Fibroblast of skin of abdomen (primary cell): ENCODE measurements around the gene ADARB2.

Source experiments
- DNase-seq: peaks from one replicate; pipeline ENCODE4 v3.0.0-alpha.2; 2013

ADARB2 gene

DNA sequence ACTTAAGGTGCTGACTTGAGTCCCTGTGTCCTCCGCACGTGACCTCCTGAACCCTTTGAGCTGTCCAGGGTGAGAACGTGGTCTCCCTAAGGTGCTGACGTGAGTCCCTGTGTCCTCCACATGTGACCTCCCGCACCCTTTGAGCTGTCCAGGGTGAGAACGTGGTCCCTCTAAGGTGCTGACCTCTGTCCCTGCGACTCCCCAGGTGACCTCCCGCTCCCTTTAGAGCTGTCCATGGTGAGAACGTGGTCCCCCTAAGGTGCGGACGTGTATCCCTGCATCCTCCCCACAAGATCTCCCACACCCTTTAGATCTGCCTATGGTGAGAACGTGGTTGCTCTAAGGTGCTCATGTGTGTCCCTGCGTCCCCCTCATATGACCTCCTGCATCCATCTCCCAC is 174.3 kb downstream of the ADARB2 start:
- DNase-seq: no peak

- no peak for DNase-seq
Observed at GRCh38 chr10:1561731-1562337, 175.5 kb downstream of the ADARB2 start.

DNA sequence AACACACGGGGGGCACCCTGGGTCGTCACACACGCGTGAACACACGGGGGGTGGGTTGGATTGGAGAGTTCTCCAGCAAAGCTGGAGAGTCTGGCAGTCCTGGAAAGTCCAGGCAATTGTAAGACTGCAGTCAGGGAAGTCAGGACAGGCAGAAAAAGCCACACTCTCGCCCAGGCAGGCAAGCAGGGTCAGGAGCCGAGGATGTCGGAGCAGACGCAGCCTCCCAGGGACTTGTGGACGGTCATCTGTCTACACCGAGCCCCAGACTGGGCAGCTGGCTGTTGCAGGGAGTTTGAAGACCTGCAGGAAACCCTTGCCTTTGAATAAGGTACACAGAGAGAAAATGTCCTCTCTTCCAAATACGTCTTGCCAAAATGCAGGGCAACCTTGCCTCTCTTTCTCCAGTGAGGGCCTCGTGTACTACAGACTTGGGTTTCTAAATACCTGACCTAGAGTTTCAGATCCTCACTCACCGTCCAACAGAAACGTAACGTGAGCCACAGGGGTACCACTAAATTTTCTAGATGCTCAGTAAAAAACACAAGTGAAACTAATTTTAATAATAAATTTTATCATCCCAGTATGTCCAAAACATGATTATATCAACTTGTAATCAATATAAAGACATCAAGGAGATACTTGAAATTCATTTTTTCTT is 176.7 kb downstream of the ADARB2 start:
- no peak for DNase-seq

GRCh38 chr10:1559761-1560160 is 177.6 kb downstream of the ADARB2 start:
- DNase-seq: no peak

DNA sequence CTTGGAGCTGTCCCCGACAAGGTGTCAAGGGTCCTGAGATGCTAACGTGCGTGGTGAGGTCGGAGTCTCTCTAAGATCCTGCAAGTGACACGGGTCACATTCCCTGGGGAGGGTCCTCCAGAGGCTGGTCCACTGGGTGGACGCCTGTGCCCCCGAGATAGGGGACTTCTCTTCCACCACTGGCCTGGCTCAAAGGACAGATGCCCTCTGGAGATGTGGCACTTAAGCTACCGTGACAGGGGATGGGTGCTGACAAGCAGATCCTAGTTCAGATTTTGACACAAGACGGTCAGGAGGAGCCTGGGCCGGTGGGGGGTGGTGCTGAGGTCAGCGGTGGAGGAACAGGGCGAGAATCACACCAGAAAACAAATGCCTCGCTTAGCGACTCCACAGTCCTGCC is 178.0 kb downstream of the ADARB2 start:
- no peak for DNase-seq

DNA sequence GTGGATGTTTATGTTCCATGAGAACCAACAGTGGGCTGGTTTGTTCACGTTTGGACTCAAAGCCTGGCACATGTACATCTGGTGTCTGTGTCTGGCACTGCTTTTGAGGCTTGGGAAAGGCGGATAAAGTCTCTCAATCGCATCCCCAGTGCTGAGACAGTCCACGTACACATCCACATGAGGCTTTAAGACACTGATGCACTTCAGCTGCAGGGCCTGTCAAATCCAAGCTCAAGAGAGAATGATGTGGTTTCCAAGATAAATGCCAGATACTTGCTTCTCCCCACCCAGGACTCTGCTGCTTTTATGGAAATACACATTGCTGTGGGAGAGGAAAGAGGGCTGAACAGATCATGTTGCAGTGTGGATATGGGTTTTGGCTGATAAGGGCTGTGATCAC is 178.4 kb downstream of the ADARB2 start:
- DNase-seq: no peak

DNA sequence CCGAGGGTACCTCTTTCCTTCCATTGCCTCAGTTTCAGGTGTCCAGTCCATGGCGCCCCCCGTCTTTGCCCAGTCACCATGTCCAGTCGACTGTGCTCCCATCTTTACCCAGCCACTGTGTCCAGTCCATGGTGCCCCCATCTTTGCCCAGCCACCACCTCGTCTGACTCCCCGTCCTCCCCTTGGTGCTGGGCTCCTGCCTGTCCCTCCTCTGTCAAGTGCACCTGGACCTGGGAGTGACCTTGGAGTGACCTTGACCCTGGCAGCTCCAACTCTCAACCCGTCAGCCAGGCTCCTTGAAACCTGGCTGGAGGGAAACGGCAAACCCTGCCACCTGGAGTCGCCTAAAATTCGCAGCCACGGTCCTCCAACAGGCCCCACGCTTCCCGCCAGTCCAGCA is 180.2 kb downstream of the ADARB2 start:
- no peak for DNase-seq

DNA sequence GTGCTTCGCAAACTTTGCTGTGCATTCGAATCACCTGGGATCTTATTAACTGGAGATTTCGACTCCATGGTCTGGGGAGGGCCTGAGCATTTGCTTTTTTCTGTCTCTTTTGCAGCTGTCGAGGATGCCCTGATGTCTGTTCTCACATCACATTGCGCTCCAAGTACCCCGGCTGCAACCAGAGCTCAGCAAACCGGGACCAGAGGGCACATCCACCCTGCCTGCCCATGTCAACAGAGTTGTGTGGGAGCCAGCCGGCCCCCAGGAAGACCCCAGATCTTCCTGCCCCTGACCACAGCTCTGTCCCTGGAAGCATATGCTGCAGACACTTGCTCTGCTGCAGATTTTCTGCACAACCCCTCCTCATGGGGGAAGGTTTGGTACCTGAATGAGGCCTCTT is 180.8 kb downstream of the ADARB2 start:
- no peak for DNase-seq

DNA sequence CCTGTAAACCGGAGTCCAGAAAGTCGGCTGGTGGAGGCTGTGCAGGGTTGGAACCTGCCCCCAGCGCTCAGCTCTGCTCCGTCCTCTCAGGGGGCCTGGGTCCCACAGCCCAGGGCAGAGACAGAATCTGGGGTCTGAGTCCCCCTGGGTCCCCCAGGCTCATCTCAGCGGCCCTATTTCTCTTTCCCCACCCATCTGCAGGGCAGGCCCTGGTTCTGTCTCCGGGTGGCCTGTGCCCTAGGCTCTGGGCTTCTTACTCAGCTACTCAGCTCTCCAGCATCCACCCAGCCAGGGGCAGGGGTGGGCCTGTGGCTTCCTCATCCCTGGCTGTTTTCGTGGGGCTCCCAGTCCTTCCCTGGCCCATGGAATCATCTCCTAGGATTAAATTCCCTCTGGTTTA is 183.4 kb downstream of the ADARB2 start:
- no peak for DNase-seq

GRCh38 chr10:1552881-1553670 is 184.2 kb downstream of the ADARB2 start:
- DNase-seq: no peak

- no peak for DNase-seq
Observed at GRCh38 chr10:1552406-1552805, 184.9 kb downstream of the ADARB2 start.

DNA sequence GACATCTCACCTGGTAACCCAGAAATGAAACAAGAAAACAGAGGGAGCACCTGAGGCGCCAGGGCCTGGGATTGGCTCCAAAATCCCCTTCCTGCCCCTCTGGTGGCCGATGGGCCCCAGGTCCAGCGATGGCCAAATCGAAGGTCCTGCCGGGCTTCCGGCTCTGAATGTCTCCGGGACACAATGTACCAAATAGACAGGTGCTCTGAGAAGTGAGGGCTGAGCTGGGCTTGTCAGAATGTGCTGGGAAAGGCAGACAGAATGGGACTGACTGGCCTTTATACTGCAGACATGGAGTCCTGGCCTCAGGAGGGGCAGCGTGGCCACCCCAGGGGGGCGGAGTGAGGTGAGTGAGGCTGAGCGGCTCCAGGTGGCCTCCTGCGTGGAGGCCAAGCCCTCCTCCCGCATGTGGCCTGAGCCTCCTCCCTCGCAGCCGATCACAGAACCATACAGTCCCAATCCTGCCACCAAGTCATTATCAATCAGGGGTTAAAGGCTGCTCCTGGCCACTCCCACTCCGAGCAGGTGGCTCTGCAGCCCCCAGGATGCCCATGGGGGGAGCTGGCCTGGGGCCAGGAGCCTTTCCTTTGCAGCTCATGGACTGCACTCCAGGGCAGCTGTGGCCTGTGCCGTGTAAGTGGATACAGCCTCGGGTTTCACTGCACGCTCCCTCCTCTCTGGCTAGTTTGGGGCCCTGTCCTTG is 185.5 kb downstream of the ADARB2 start:
- DNase-seq: no peak

DNA sequence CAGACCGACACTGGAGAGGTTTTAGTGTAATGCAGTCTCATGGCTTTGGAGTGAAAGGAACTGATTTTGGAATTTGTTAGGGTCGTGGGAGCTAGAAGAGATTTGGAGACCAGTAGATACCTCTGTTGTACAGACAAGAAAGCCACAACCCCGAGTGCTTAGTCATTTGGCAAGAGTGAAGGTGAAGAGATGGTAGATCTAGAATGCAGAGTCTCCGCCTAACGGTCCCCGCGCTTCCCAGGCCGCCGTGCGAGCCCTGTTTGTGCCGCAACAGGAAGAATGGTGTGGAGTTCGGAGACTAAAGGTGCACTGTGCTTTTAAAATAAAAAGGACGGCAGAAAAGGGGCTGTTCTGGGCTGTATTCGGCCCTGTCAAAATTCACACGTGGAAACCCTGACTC is 186.7 kb downstream of the ADARB2 start:
- DNase-seq: no peak

- DNase-seq: no peak
Observed at GRCh38 chr10:1550291-1550595, 187.1 kb downstream of the ADARB2 start.

- DNase-seq: no peak
Observed at GRCh38 chr10:1549591-1550290, 187.6 kb downstream of the ADARB2 start.

DNA sequence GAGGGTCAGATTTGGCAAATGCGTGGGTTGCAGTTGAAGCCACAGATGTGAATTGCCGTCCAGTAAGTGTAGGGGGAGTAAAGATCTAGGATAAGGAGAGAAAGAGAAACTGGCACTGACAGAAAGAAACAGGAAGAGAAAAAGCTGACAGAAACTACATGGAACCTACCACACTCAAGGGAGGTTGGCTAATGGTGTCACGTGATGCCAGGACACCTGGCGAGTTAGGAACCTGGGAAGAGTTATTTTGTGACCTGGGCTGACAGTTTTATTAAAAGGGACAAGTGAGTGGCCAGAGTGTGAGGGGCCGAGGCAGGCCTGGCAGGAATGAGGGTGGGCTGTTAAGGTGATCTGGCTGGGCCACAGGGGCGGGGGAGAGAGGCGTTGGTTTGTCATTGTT is 188.7 kb downstream of the ADARB2 start:
- DNase-seq: no peak

DNA sequence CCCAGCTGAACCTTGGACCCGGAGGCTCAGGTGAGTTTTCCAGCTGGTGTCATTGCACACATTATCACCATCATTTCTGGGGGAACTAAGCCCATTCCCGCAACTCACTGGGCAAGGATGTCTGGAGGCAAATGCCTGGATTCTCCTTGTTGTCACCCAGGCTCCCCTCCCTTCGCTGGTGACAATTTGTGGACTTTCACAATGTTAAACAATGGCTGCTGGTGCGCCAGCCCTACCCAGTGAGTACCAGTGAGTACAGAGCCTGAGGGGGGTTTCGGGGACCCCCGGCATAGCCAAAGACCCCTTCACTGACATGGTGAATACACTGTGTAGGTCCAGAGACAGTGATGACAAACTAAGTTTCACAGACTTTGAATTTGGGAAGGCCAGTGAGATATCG is 189.2 kb downstream of the ADARB2 start:
- no peak for DNase-seq

DNA sequence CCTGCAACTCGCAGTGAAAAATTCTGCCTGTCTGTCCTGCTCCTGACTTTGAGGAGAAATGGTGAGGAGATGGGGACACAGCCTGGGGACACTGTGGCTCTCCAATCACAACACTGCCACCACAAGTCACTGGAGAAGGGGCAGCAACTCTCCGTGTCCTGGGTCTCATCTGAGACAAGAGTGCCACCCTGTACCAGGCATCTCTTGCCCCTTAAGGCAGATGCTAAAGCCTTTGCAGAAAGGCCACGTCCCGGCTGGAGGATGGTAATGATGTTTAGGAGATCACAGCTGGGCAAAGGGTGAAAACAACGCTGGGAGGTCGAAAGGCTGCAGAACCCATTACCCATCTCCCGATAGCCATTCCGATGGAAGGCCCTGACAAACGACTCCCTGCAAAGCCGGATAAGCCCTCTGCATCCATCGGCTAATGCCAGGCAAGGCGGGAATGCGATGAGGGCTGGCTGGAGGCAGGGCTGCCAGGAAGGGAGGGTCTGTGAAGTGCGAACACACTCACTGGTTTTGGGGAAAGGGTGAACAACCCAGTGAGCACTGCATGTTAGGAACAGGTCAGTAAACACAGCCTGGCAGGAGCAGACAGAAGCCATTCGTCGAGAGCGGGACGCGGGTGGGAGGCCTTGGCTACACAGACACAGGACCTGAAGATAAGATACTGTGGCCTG is 190.8 kb downstream of the ADARB2 start:
- DNase-seq: no peak

DNA sequence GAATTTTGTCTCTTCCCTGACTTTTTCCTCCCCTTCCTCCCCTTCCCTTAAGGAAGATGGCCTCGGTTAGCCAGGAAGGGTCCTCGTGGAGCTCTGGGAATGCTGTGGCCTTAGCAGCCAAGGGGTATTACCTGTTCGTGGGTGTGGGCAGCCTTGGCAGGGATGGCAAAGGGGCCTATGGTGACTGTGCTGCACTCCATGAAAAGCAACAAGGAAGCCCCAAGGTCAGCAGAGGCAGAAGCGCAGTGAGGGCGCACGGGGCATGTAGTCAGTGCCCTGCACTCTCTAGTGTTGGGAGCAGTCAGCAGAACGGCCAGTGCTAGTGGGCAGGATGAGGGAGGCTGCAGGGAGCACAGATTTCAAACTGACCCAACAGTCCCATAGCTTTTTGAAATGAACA is 191.8 kb downstream of the ADARB2 start:
- DNase-seq: no peak

GRCh38 chr10:1544929-1545328 is 192.4 kb downstream of the ADARB2 start:
- DNase-seq: no peak

DNA sequence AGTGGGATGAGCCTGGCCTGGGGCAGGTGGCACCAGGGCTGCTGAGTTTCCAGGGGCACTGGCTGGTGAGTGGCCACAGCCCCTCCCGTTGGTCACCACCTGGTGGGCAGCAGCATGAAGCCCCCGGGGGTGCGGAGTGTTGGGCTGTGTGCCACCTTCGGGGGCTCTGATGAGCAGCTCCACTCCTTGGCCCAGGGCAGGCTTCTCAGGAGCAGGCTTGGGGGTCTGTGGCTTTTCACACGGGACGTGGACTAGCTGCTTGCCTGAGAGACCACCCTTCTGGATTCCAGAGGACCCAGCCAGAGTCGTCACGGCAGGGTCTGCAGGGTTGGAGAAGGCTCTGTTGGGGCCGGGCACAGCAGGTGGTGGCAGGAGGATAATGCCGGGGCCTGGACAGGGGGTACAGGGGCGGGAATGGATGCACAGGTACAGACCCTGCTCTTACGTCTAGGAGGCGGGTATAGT is 193.1 kb downstream of the ADARB2 start:
- no peak for DNase-seq

DNA sequence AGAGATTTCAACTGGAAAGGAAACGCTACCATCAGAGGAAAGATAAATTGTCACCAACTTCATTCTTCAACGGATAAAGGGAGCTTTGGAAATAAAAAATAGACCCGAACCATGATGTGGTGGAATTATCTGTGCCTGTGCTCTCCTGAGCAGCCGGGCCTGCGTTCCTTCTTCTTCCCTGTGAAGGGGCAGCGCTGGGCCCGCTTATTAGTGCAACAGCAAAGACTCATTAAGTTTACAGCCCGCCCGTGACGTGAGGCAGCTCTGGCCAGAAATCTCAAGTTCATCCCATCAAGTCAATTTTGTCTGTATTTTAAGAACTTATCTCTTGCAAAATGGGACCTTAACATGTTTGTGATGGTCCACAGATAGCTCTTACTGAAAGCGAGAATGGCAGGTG is 193.7 kb downstream of the ADARB2 start:
- no peak for DNase-seq
